OCI-LY3 (cell line): ENCODE measurements around the gene CCDC50.

Experiments used
- H2AFZ ChIP-seq: fragments of 200-600, 300-600 bp; shearing (Covaris generic); 2 replicates; pipeline ENCODE4 v1.6.0; 2014; ENCODE audit warnings: antibody characterized with exemption, low read depth, low read length
- H3K27ac ChIP-seq: fragments of 200-600, 300-600 bp; sonication (generic); 2 replicates; pipeline ENCODE4 v1.5.1; 2014; ENCODE audit warnings: mild to moderate bottlenecking, low read length, moderate library complexity, mixed read lengths
- H3K27me3 ChIP-seq: fragments of 200-600, 300-600 bp; sonication (generic); 2 replicates; pipeline ENCODE4 v1.6.1; 2014; ENCODE audit warnings: low read depth, low read length, mixed read lengths
- H3K36me3 ChIP-seq: fragments of 200-600, 300-600 bp; sonication (generic); replicated peaks from 2 replicates; pipeline ENCODE3; 2014; ENCODE audit warnings: low read depth, low read length, mixed read lengths
- H3K4me1 ChIP-seq: fragments of 300-600, 200-600 bp; sonication (generic); 2 replicates; pipeline ENCODE4 v1.6.1; 2014; ENCODE audit warnings: low read length, mixed read lengths
- H3K4me2 ChIP-seq: fragments of 200-600, 300-600 bp; sonication (generic); 2 replicates; pipeline ENCODE4 v1.6.1; 2014; ENCODE audit warnings: low read length, mixed read lengths
- H3K4me3 ChIP-seq: fragments of 300-600, 200-600 bp; sonication (generic); 2 replicates; pipeline ENCODE4 v1.5.1; 2014; ENCODE audit warnings: antibody characterized with exemption, mild to moderate bottlenecking, low read length, moderate library complexity
- H3K79me2 ChIP-seq: fragments of 300-600, 200-600 bp; shearing (Covaris generic); 2 replicates; pipeline ENCODE4 v1.6.1; 2014; ENCODE audit warnings: mild to moderate bottlenecking, low read length, mixed read lengths
- H3K9ac ChIP-seq: fragments of 300-600, 200-600 bp; shearing (Covaris generic); 2 replicates; pipeline ENCODE4 v1.6.0; 2014; ENCODE audit warnings: mild to moderate bottlenecking, low read length, moderate library complexity
- H3K9me3 ChIP-seq: fragments of 200-600, 300-600 bp; shearing (Covaris generic); 2 replicates; pipeline ENCODE4 v1.6.1; 2014; ENCODE audit warnings: low read length, mixed read lengths; ENCODE audit not compliant: insufficient read depth
- H4K20me1 ChIP-seq: fragments of 200-600, 300-600 bp; sonication (generic); 2 replicates; pipeline ENCODE4 v1.6.1; 2016; ENCODE audit warnings: low read length, mixed read lengths; ENCODE audit not compliant: insufficient read depth
- CTCF ChIP-seq: fragments of 200-600, 300-600 bp; sonication (generic); IDR thresholded peaks from 2 replicates; pipeline ENCODE4 v1.5.1; 2014; ENCODE audit warnings: antibody characterized with exemption, low read length, low read depth
- EZH2phosphoT487 ChIP-seq: fragments of 200-600 bp; shearing (Covaris generic); IDR thresholded peaks from 2 replicates; pipeline ENCODE4 v1.6.1; 2018; ENCODE audit warnings: antibody characterized with exemption, mixed run types, low read depth

The CCDC50 gene

GRCh38 chr3:191414286-191414685 is 85.1 kb downstream of the CCDC50 start:
- Histone ChIP-seq H3K27ac (no peak overlapping the region), H2AFZ (no peak overlapping the region)

GRCh38 chr3:191414732-191415131 is 85.5 kb downstream of the CCDC50 start:
- Histone ChIP-seq H3K9me3 (no peaks in the 10 kb centered on the region), H2AFZ (no peak overlapping the region), H3K79me2 (no peaks in the 10 kb centered on the region), H3K4me2 (no peak overlapping the region), H3K27me3 (no peaks in the 10 kb centered on the region), H3K27ac (no peak overlapping the region), H4K20me1 (no peaks in the 10 kb centered on the region), H3K36me3 (peaks cover 10% of the 10 kb centered on the region), H3K4me3 (no peak overlapping the region), H3K9ac (no peak overlapping the region), H3K4me1 (peaks cover 14% of the 10 kb centered on the region)
- no peak for TF ChIP-seq EZH2phosphoT487
- TF ChIP-seq CTCF: no peak

More at GRCh38 chr3:191414286-191414685, 85.1 kb downstream of the CCDC50 start:
- H3K4me3 ChIP-seq: no peak overlapping the region
- H4K20me1 ChIP-seq: no peaks in the 10 kb centered on the region
- no peaks in the 10 kb centered on the region for H3K79me2 ChIP-seq
- H3K4me1 ChIP-seq: peaks cover 14% of the 10 kb centered on the region
- H3K27me3 ChIP-seq: no peaks in the 10 kb centered on the region
- H3K9ac ChIP-seq: no peak overlapping the region
- TF ChIP-seq EZH2phosphoT487: no peak
- no peak for TF ChIP-seq CTCF
- no peaks in the 10 kb centered on the region for H3K9me3 ChIP-seq
- H3K4me2 ChIP-seq: no peak overlapping the region
- peaks cover 11% of the 10 kb centered on the region for H3K36me3 ChIP-seq

GRCh38 chr3:191415566-191415965 is 86.4 kb downstream of the CCDC50 start:
- Histone ChIP-seq H3K79me2 (no peaks in the 10 kb centered on the region), H2AFZ (no peak overlapping the region), H3K4me1 (peaks cover 14% of the 10 kb centered on the region), H4K20me1 (no peaks in the 10 kb centered on the region), H3K9ac (no peak overlapping the region), H3K4me3 (no peak overlapping the region), H3K36me3 (peaks cover 2% of the 10 kb centered on the region), H3K4me2 (no peak overlapping the region), H3K27me3 (no peaks in the 10 kb centered on the region), H3K9me3 (no peaks in the 10 kb centered on the region), H3K27ac (no peak overlapping the region)
- TF ChIP-seq CTCF (no peak), EZH2phosphoT487 (no peak)

- H3K9ac ChIP-seq: no peak overlapping the region
- H2AFZ ChIP-seq: no peak overlapping the region
- H3K27me3 ChIP-seq: no peaks in the 10 kb centered on the region
- H3K36me3 ChIP-seq: no peaks in the 10 kb centered on the region
- H3K79me2 ChIP-seq: no peaks in the 10 kb centered on the region
- TF ChIP-seq CTCF (no peak), EZH2phosphoT487 (no peak)
- no peaks in the 10 kb centered on the region for H4K20me1 ChIP-seq
- H3K4me2 ChIP-seq: no peak overlapping the region
- H3K4me1 ChIP-seq: peaks cover 14% of the 10 kb centered on the region
- no peak overlapping the region for H3K4me3 ChIP-seq
- H3K27ac ChIP-seq: no peak overlapping the region
- H3K9me3 ChIP-seq: no peaks in the 10 kb centered on the region
Observed at GRCh38 chr3:191417457-191417729, 88.2 kb downstream of the CCDC50 start.
